DOHH2 (cell line): Measurements from ENCODE around the gene RNF4.

Source experiments
- H3F3A ChIP-seq: fragments of 200-600 bp; sonication (generic), shearing (Covaris generic); 2 replicates; pipeline ENCODE4 v1.6.0; 2016; ENCODE audit warnings: antibody characterized with exemption, mild to moderate bottlenecking; ENCODE audit not compliant: control insufficient read depth, insufficient read depth
- H3K27ac ChIP-seq: fragments of 200-600 bp; sonication (generic); 2 replicates; pipeline ENCODE4 v1.5.1; 2014; ENCODE audit warnings: low read depth, mild to moderate bottlenecking, low read length, moderate library complexity
- H3K27me3 ChIP-seq: fragments of 200-600 bp; sonication (generic); 2 replicates; pipeline ENCODE4 v1.6.1; 2014; ENCODE audit warnings: mild to moderate bottlenecking, low read length, mixed read lengths; ENCODE audit not compliant: control insufficient read depth
- H3K36me3 ChIP-seq: fragments of 200-600 bp; sonication (generic); 2 replicates; pipeline ENCODE4 v1.6.1; 2014; ENCODE audit warnings: mild to moderate bottlenecking, low read length, moderate library complexity, mixed read lengths; ENCODE audit not compliant: control insufficient read depth
- H3K4me1 ChIP-seq: fragments of 200-600 bp; sonication (generic); 2 replicates; pipeline ENCODE4 v1.6.1; 2014; ENCODE audit warnings: mild to moderate bottlenecking, low read length, mixed read lengths; ENCODE audit not compliant: control insufficient read depth
- H3K4me2 ChIP-seq: fragments of 200-600 bp; sonication (generic); 2 replicates; pipeline ENCODE4 v1.6.0; 2014; ENCODE audit warnings: mild to moderate bottlenecking, low read length, moderate library complexity
- H3K4me3 ChIP-seq: fragments of 200-600 bp; sonication (generic); 2 replicates; pipeline ENCODE4 v1.5.1; 2014; ENCODE audit warnings: mild to moderate bottlenecking, low read length, mixed read lengths
- H3K79me2 ChIP-seq: fragments of 200-600 bp; sonication (generic); 2 replicates; pipeline ENCODE4 v1.6.1; 2014; ENCODE audit warnings: mild to moderate bottlenecking, low read length, mixed read lengths; ENCODE audit not compliant: control insufficient read depth
- H3K9me2 ChIP-seq: fragments of 200-600 bp; sonication (generic); replicated peaks from 2 replicates; pipeline ENCODE4 v1.6.1; 2014; ENCODE audit warnings: mild to moderate bottlenecking, low read length, mixed read lengths; ENCODE audit not compliant: control insufficient read depth
- H3K9me3 ChIP-seq: fragments of 200-600 bp; sonication (generic); 2 replicates; pipeline ENCODE4 v1.6.1; 2014; ENCODE audit warnings: antibody characterized with exemption, low read length, mixed read lengths; ENCODE audit not compliant: control insufficient read depth, insufficient read depth
- H4K20me1 ChIP-seq: fragments of 200-600 bp; sonication (generic); 2 replicates; pipeline ENCODE4 v1.6.0; 2014; ENCODE audit warnings: low read depth, mild to moderate bottlenecking, antibody characterized with exemption, low read length, moderate library complexity; ENCODE audit not compliant: control insufficient read depth, insufficient read depth
- EZH2phosphoT487 ChIP-seq: fragments of 200-600 bp; sonication (generic); IDR thresholded peaks from 2 replicates; pipeline ENCODE4 v1.6.1; 2017; ENCODE audit warnings: borderline replicate concordance, mild to moderate bottlenecking, antibody characterized with exemption, low read length, moderate library complexity, mixed read lengths
- TF ChIP-seq, protein P1 (sequence below): fragments of 200-600 bp; sonication (generic); IDR thresholded peaks from one replicate; pipeline ENCODE4 v1.5.1; 2014; ENCODE audit warnings: antibody characterized with exemption, mild to moderate bottlenecking, low read depth, low read length; ENCODE audit not compliant: poor library complexity, severe bottlenecking

RNF4 gene

DNA sequence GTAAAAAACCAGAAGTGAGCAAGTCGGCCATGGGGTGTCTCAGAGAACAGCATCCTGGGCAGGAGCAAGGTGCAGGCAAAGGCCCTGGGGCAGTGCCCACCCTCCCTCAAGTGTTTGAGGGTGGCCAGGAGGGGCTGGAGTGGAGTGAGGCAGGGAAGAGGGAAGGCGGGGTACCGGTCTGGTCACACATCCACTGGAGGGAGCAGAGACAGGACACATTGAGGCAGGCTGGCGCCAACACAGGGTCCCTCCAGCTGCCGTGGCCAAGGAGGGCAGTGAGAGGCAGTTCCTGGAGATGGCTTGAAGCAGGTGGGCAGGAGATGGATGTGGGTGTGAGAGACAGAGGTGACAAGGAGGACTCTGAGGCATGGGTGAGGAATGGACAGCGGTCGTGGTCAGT is 20.3 kb upstream of the RNF4 start:
- no peaks in the 10 kb centered on the region for H3K27me3 ChIP-seq
- no peak overlapping the region for H3K4me2 ChIP-seq
- no peak overlapping the region for H3K4me3 ChIP-seq
- no peaks in the 10 kb centered on the region for H3K79me2 ChIP-seq
- no peaks in the 10 kb centered on the region for H4K20me1 ChIP-seq
- H3K9me2 ChIP-seq = no peaks in the 10 kb centered on the region; the same call in 1 of the 2 replicates
- H3K36me3 ChIP-seq = no peaks in the 10 kb centered on the region
- H3K9me3 ChIP-seq = peaks cover 4% of the 10 kb centered on the region; the same call in 1 of the 2 replicates
- no peaks in the 10 kb centered on the region for H3F3A ChIP-seq
- H3K4me1 ChIP-seq = no peaks in the 10 kb centered on the region
- H3K27ac ChIP-seq = no peak overlapping the region
- TF ChIP-seq EZH2phosphoT487 = no peak
- TF ChIP-seq, protein P1, sequence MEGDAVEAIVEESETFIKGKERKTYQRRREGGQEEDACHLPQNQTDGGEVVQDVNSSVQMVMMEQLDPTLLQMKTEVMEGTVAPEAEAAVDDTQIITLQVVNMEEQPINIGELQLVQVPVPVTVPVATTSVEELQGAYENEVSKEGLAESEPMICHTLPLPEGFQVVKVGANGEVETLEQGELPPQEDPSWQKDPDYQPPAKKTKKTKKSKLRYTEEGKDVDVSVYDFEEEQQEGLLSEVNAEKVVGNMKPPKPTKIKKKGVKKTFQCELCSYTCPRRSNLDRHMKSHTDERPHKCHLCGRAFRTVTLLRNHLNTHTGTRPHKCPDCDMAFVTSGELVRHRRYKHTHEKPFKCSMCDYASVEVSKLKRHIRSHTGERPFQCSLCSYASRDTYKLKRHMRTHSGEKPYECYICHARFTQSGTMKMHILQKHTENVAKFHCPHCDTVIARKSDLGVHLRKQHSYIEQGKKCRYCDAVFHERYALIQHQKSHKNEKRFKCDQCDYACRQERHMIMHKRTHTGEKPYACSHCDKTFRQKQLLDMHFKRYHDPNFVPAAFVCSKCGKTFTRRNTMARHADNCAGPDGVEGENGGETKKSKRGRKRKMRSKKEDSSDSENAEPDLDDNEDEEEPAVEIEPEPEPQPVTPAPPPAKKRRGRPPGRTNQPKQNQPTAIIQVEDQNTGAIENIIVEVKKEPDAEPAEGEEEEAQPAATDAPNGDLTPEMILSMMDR = no peak

GRCh38 chr4:2449051-2449450 is 19.9 kb upstream of the RNF4 start:
- Histone ChIP-seq H3F3A (no peaks in the 10 kb centered on the region), H3K27ac (no peak overlapping the region)

DNA sequence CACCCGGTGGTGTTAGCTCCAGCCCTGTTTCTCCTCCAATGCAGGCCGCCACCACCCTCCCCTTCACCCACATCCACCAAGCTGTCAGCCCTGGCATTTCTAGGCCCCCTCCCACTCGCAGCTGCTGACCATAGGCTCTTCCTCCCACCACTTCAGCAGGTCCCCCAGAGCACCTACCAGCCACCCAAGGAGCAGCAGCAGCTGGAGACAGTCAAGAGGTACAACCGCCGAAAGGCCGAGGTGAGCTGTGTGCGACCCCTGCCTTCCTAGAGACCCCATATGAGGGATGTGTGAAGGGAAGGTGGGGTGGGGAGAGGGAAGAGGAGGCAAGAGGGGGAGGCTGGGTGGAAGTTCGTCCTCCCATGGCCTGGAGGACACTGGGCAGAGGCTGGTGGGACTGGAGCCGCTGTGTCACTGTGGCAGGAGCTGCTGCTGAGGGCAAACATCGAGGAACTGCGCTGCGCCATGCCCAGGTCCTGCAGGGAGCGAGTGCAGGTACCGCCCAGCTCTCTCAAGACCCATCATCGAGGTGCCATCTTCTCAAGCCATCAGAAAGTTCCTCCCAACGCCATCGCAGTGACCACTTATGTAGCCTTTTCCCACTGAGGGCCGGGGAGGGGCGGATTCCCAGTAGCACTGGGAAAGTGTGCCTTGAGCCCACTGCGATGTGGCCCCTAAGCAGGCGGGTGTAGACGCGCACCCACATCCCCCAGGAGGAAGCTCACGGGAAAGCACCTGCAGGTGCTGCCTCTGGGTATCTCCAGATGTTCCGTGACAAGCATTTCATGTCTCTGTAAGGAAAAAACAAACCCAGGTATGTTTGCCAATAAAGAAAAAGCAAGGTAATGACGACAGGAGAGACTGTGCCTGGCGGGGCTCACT is 19.2 kb upstream of the RNF4 start:
- Histone ChIP-seq H3K27ac (no peak overlapping the region), H4K20me1 (no peaks in the 10 kb centered on the region), H3K4me3 (no peak overlapping the region), H3K9me2 (no peaks in the 10 kb centered on the region; the same call in 1 of the 2 replicates), H3K36me3 (no peaks in the 10 kb centered on the region), H3K79me2 (no peaks in the 10 kb centered on the region), H3K9me3 (peaks cover 4% of the 10 kb centered on the region; the same call in 1 of the 2 replicates), H3K27me3 (no peaks in the 10 kb centered on the region), H3K4me1 (no peaks in the 10 kb centered on the region), H3F3A (no peaks in the 10 kb centered on the region), H3K4me2 (no peak overlapping the region)
- no peak for TF ChIP-seq EZH2phosphoT487
- TF ChIP-seq, protein P1 = no peak

More at GRCh38 chr4:2449051-2449450, 19.9 kb upstream of the RNF4 start:
- H3K9me3 ChIP-seq = peaks cover 4% of the 10 kb centered on the region; the same call in 1 of the 2 replicates
- no peaks in the 10 kb centered on the region for H3K36me3 ChIP-seq
- H3K4me1 ChIP-seq = no peaks in the 10 kb centered on the region
- no peaks in the 10 kb centered on the region; the same call in 1 of the 2 replicates for H3K9me2 ChIP-seq
- H3K27me3 ChIP-seq = no peaks in the 10 kb centered on the region
- TF ChIP-seq, protein P1 = no peak
- TF ChIP-seq EZH2phosphoT487 = no peak
- H4K20me1 ChIP-seq = no peaks in the 10 kb centered on the region
- no peak overlapping the region for H3K4me3 ChIP-seq
- no peaks in the 10 kb centered on the region for H3K79me2 ChIP-seq
- no peak overlapping the region for H3K4me2 ChIP-seq
